Fibroblast of mammary gland (primary cell): ENCODE data around the gene GSS.
A peak's percentile ranks its signal among the peaks of the same experiment; 100 is the strongest.
"Not testable (repeated sequence)": the region's sequence is repeated elsewhere in the genome, so short reads cannot be mapped to it uniquely, and the experiment has no call there.

Experiments
- DNase-seq: peaks from one replicate; pipeline ENCODE4 v3.0.0-alpha.2; 2010; ENCODE audit warnings: low read depth
- H3K4me3 ChIP-seq: 2 replicates; pipeline ENCODE4 v1.5.1; 2011; ENCODE audit warnings: low read depth, mild to moderate bottlenecking, low read length, moderate library complexity; ENCODE audit not compliant: control insufficient read depth
- TF ChIP-seq, protein P1 (sequence below): conservative IDR thresholded peaks from 2 replicates; pipeline ENCODE4 v1.5.1; 2011; ENCODE audit warnings: low read depth, low read length, inconsistent platforms; ENCODE audit not compliant: control insufficient read depth, insufficient read depth

Gene GSS

GRCh38 chr20:34907616-34908469 is 47.8 kb downstream of the GSS start:
- DNase-seq = peak; percentile 92
- TF ChIP-seq, protein P1, sequence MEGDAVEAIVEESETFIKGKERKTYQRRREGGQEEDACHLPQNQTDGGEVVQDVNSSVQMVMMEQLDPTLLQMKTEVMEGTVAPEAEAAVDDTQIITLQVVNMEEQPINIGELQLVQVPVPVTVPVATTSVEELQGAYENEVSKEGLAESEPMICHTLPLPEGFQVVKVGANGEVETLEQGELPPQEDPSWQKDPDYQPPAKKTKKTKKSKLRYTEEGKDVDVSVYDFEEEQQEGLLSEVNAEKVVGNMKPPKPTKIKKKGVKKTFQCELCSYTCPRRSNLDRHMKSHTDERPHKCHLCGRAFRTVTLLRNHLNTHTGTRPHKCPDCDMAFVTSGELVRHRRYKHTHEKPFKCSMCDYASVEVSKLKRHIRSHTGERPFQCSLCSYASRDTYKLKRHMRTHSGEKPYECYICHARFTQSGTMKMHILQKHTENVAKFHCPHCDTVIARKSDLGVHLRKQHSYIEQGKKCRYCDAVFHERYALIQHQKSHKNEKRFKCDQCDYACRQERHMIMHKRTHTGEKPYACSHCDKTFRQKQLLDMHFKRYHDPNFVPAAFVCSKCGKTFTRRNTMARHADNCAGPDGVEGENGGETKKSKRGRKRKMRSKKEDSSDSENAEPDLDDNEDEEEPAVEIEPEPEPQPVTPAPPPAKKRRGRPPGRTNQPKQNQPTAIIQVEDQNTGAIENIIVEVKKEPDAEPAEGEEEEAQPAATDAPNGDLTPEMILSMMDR = no peak
- H3K4me3 ChIP-seq = no peak overlapping the region

GRCh38 chr20:34904202-34904621 is 51.4 kb downstream of the GSS start:
- TF ChIP-seq, protein P1 = no peak
- no peak overlapping the region for H3K4me3 ChIP-seq
- DNase-seq = peak; percentile 16

- DNase-seq, H3K4me3 ChIP-seq: not testable (repeated sequence)
Measured at GRCh38 chr20:34898731-34899130, 56.9 kb downstream of the GSS start.

DNA sequence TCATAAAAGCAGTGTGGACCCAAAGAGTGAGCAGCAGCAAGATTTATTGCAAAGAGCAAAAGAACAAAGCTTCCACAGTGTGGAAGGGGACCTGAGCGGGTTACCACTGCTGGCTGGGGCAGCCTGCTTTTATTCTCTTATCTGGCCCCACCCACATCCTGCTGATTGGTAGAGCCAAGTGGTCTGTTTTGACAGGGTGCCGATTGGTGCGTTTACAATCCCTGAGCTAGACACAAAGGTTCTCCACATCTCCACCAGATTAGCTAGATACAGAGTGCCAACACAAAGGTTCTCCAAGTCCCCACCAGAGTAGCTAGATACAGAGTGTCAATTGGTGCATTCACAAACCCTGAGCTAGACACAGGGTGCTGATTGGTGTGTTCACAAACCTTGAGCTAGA is 57.5 kb downstream of the GSS start:
- not testable (repeated sequence) for DNase-seq, H3K4me3 ChIP-seq

GRCh38 chr20:34896086-34896621 is 59.5 kb downstream of the GSS start:
- no peak for DNase-seq
- H3K4me3 ChIP-seq = no peak overlapping the region
- TF ChIP-seq, protein P1 = no peak

DNA sequence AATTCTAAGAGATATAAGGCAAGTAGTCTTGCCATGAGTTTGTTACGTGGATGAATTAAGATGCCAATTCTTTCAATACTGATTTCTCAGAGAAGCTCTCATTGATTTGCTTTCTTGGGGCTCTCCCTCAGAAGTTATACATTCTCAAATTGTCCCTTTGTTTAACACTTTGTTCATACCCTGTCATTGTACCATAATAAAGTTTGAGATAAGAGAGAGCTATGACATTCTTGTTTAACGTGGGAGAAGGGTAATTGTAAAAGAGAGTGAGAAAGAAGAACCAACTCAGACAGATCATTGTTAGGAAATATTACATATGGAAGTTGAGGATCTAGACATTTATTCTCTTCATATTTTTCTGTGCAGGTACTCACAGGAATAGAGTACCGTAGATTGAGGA is 60.1 kb downstream of the GSS start:
- no peak overlapping the region for H3K4me3 ChIP-seq
- DNase-seq = no peak
- TF ChIP-seq, protein P1 = no peak

DNA sequence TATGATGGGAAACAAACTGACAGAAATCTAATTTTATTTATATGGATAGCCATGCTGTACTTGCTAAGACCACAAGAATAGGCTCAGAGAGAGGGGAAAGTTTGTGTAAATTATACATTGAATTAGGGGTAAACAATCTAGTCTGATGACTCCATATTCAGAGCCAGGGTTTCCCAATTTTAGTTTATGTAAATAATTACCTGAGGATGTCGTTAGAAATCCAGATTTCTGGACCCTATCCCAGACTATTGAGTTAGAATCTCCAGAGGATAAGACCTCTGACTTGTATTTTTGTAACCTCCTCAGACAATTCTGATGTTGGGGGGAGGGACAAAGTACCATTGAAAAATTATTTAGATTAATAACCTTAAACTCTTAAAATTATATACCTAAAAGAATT is 60.9 kb downstream of the GSS start:
- TF ChIP-seq, protein P1 = no peak
- DNase-seq = peak; percentile 20
- no peak overlapping the region for H3K4me3 ChIP-seq
